GM12874 (cell line): ENCODE data around the gene SYNE3.

Source experiments
- TF ChIP-seq, protein P1 (sequence below): IDR thresholded peaks from 2 replicates; pipeline ENCODE4 v1.5.1; 2011; ENCODE audit warnings: low read depth, mild to moderate bottlenecking, control low read depth, low read length, moderate library complexity; ENCODE audit not compliant: insufficient read depth

SYNE3 gene

DNA sequence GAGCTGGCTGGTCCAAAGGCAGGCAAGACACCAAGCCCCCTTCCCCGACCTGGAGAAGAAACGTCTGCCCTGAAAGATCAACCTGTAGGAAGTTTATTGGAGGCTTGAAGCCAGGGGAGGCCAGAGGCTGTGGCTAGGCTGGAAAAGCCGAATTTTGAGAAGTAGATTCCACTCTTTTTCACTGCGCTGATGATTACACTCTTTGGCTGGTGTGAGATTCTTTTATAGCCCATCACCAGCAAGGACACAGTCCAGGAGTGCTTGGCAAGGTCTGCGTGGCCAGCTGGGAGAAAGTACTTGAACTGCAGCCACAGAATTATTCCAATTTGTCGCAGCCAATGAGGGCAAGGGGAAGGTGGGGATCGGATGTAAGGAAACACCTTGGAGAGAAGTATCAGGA is 45.0 kb downstream of the SYNE3 start:
- TF ChIP-seq, protein P1, sequence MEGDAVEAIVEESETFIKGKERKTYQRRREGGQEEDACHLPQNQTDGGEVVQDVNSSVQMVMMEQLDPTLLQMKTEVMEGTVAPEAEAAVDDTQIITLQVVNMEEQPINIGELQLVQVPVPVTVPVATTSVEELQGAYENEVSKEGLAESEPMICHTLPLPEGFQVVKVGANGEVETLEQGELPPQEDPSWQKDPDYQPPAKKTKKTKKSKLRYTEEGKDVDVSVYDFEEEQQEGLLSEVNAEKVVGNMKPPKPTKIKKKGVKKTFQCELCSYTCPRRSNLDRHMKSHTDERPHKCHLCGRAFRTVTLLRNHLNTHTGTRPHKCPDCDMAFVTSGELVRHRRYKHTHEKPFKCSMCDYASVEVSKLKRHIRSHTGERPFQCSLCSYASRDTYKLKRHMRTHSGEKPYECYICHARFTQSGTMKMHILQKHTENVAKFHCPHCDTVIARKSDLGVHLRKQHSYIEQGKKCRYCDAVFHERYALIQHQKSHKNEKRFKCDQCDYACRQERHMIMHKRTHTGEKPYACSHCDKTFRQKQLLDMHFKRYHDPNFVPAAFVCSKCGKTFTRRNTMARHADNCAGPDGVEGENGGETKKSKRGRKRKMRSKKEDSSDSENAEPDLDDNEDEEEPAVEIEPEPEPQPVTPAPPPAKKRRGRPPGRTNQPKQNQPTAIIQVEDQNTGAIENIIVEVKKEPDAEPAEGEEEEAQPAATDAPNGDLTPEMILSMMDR: no peak

DNA sequence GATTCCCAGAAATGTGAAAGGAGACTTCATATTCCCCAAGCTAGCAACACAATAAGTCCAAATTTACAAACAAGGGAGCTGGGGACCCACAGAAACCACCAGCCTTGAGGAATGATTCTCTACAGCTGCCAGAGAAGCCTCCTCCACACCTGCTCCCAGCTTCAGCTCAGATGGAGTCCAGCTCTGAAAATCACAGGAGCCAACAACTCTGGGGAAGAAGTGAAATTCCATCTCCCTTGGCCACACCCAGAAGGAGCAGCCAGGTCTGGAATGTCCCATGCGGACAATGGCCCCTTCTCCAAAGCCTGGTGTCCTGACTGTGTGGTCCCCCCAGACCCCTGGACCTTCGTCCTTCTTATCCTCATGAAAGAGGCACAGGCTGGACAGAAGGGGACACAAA is 45.4 kb downstream of the SYNE3 start:
- TF ChIP-seq, protein P1: no peak

DNA sequence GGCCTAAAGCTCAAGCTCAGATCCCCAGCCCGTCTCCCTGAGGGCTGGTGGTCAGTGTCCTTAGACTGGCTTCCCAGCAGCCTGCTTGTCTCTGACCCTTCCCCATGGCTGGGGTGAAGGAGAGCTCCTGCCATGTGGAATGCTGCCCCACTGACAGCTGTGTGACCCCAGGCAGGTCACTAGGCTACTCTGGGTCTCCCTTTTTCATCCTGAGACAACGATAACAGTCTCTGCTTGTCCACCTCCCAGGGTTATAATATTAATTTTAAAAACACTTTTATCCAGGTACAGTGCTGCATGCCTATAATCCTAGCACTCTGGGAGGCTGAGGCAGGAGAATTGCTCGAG is 47.3 kb downstream of the SYNE3 start:
- TF ChIP-seq, protein P1: no peak

DNA sequence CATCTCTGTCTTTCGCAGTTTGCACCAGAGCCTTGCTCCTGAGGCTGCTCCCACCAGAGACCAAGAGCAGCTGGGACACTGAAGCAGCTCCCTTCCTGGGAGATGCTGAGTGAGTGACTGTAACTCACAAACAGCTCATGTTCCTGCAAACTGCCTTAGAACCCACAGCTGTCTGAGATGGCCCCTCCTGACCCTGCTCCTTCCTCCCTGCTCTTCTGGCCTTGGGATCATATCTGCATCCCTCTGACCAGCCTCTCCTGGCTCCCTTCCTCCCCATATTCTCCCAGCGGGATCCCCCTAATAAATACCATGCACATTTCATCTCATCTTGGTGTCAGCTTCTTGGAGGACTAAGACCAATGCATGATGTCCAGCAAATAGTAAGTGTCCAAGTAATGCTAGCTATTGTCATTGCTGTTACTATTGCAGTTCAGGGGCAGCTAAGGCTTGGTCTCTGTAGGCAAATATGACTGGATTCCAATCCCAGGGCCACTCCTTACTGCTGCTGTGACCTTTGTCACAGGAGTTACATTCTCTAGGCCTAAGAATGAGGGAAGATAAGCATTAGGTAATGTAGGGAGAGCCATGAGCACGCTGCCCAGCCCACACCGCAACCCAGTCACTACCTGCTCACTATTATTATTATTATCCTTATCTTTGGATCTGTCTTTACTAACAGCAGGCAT is 47.9 kb downstream of the SYNE3 start:
- TF ChIP-seq, protein P1: no peak

DNA sequence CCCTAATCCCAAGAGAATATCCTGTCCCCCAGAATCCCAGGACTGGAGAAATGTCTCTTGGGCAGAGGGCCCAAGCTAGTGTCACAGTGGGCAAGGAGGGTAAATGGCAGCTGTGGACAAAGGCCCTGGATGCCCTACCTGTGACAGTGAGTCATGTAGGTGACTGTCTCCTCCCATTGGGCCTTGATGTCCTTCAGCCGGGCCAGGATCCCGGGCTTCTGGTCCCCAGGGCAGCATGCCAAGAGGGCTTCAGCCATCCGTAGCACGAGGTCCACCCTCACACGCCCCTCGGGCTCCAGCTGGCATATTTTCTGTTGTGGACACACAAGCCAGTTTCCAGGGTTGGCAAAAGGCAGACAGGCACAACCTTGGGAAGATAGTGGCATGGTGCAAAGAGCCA is 48.8 kb downstream of the SYNE3 start:
- TF ChIP-seq, protein P1: no peak

DNA sequence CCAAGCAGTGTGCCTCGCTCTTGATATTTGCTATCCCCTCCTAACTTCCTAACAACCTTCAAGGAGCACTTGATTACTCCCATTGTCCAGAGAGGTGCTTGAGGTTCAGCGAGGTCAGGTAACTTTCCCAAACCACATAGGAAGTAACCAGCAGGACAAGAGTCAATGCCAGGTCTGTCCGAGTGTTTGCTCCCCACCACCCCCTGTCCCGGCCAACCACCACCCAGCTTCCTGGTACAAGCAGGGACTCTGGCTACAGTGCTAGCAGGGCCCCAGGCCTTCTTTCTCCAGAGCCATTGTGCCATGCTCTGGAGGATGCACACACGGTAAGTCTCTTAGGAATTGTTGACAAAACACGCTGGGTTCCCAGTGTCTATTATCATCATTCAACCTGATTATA is 49.2 kb downstream of the SYNE3 start:
- TF ChIP-seq, protein P1: no peak
